H7 (cell line): ENCODE results near the gene SLC15A3. TPM values are rescaled to one million over a fixed set of nuclear protein-coding genes. Genes with fewer than 3 reads are reported as not detected.

ENCODE experiments used
- DNase-seq: peaks from one replicate; pipeline ENCODE4 v3.0.0; 2012
- H3K27me3 ChIP-seq: 2 replicates; pipeline ENCODE4 v1.6.0; 2011; ENCODE audit warnings: mild to moderate bottlenecking, low read length; ENCODE audit not compliant: control insufficient read depth, insufficient read depth
- H3K36me3 ChIP-seq: replicated peaks from 2 replicates; pipeline ENCODE4 v1.5.1; 2011; ENCODE audit warnings: low read length; ENCODE audit not compliant: control insufficient read depth, insufficient read depth
- H3K4me3 ChIP-seq: 2 replicates; pipeline ENCODE4 v1.5.1; 2011; ENCODE audit warnings: low read depth, mild to moderate bottlenecking, control low read depth, low read length, moderate library complexity; ENCODE audit not compliant: insufficient read depth
- total RNA-seq: library from RNA; depleted of rRNA; stranded (reverse); fragments of >200 nt; shearing (Covaris generic); gene quantifications from 2 replicates; pipeline ENCODE4 v1.2.3, GENCODE V29; 2014

Gene SLC15A3
- total RNA-seq, 1 experiment from 2014 or later = 6.1 TPM

- no peak for DNase-seq
- Histone ChIP-seq H3K4me3 (peak overlapping the region; percentile 82; the same call in 1 of the 2 replicates), H3K27me3 (peaks cover 7% of the 10 kb centered on the region), H3K36me3 (peaks cover 8% of the 10 kb centered on the region)
These were observed 28.2 kb downstream of the SLC15A3 start for GRCh38 chr11:60923800-60924109.

GRCh38 chr11:60923326-60923725 lies 28.6 kb downstream of the SLC15A3 start:
- Histone ChIP-seq H3K36me3 (peaks cover 8% of the 10 kb centered on the region), H3K4me3 (no peak overlapping the region), H3K27me3 (peaks cover 7% of the 10 kb centered on the region)
- peak; percentile 46 for DNase-seq

- Histone ChIP-seq H3K27me3 (peaks cover 7% of the 10 kb centered on the region), H3K4me3 (no peak overlapping the region), H3K36me3 (peaks cover 8% of the 10 kb centered on the region)
- no peak for DNase-seq
These were observed 29.1 kb downstream of the SLC15A3 start for GRCh38 chr11:60922906-60923305.

GRCh38 chr11:60921777-60922335 lies 30.1 kb downstream of the SLC15A3 start:
- H3K27me3 ChIP-seq = peaks cover 7% of the 10 kb centered on the region
- no peak for DNase-seq
- H3K4me3 ChIP-seq = no peak overlapping the region
- peaks cover 8% of the 10 kb centered on the region for H3K36me3 ChIP-seq

- Histone ChIP-seq H3K27me3 (peaks cover 7% of the 10 kb centered on the region), H3K4me3 (no peak overlapping the region), H3K36me3 (peaks cover 8% of the 10 kb centered on the region)
- DNase-seq = no peak
These were observed 30.7 kb downstream of the SLC15A3 start for GRCh38 chr11:60921259-60921658.

- Histone ChIP-seq H3K4me3 (no peak overlapping the region), H3K36me3 (peaks cover 8% of the 10 kb centered on the region), H3K27me3 (peaks cover 3% of the 10 kb centered on the region)
- no peak for DNase-seq
These were observed 32.0 kb downstream of the SLC15A3 start for GRCh38 chr11:60919956-60920355.

GRCh38 chr11:60919320-60919719 lies 32.7 kb downstream of the SLC15A3 start:
- Histone ChIP-seq H3K4me3 (no peak overlapping the region), H3K27me3 (peaks cover 2% of the 10 kb centered on the region; the same call in 1 of the 2 replicates), H3K36me3 (peaks cover 8% of the 10 kb centered on the region)
- no peak for DNase-seq

GRCh38 chr11:60918939-60919265 lies 33.1 kb downstream of the SLC15A3 start:
- H3K27me3 ChIP-seq = peaks cover 2% of the 10 kb centered on the region; the same call in 1 of the 2 replicates
- no peak for DNase-seq
- peaks cover 8% of the 10 kb centered on the region for H3K36me3 ChIP-seq
- H3K4me3 ChIP-seq = no peak overlapping the region

GRCh38 chr11:60918251-60918938 lies 33.6 kb downstream of the SLC15A3 start:
- Histone ChIP-seq H3K4me3 (no peak overlapping the region), H3K36me3 (peaks cover 8% of the 10 kb centered on the region), H3K27me3 (no peaks in the 10 kb centered on the region; the same call in 1 of the 2 replicates)
- no peak for DNase-seq

- Histone ChIP-seq H3K36me3 (peaks cover 8% of the 10 kb centered on the region), H3K4me3 (no peak overlapping the region), H3K27me3 (no peaks in the 10 kb centered on the region)
- no peak for DNase-seq
These were observed 34.7 kb downstream of the SLC15A3 start for GRCh38 chr11:60917267-60917666.

GRCh38 chr11:60916669-60917206 lies 35.2 kb downstream of the SLC15A3 start:
- Histone ChIP-seq H3K4me3 (no peak overlapping the region), H3K27me3 (no peaks in the 10 kb centered on the region), H3K36me3 (peaks cover 8% of the 10 kb centered on the region)
- no peak for DNase-seq

- Histone ChIP-seq H3K27me3 (peaks cover under 1% of the 10 kb centered on the region; the same call in 1 of the 2 replicates), H3K36me3 (peaks cover 4% of the 10 kb centered on the region), H3K4me3 (peak overlapping the region; percentile 59)
- peak; percentile 85 for DNase-seq
These were observed 36.6 kb downstream of the SLC15A3 start for GRCh38 chr11:60915248-60915914.

- Histone ChIP-seq H3K36me3 (peaks cover 2% of the 10 kb centered on the region), H3K27me3 (peaks cover 1% of the 10 kb centered on the region; the same call in 1 of the 2 replicates), H3K4me3 (peak overlapping the region; percentile 59)
- no peak for DNase-seq
These were observed 37.2 kb downstream of the SLC15A3 start for GRCh38 chr11:60914633-60915247.

GRCh38 chr11:60913793-60914632 lies 38.0 kb downstream of the SLC15A3 start, which contains the start of gene TMEM109:
TSS of gene TMEM109 (plus strand) at chr11:60914158. CDS start at chr11:60919694, 5,536 bp downstream.
- peaks cover 1% of the 10 kb centered on the region; the same call in 1 of the 2 replicates for H3K27me3 ChIP-seq
- peak; percentile 96 for DNase-seq
- H3K4me3 ChIP-seq = peak within 1 kb of the TSS; percentile 59
- H3K36me3 ChIP-seq = no peaks in the 10 kb centered on the region
